Smooth muscle cell (in vitro differentiated cells): ENCODE data around the gene SUGCT. TPM values are rescaled to one million over a fixed set of nuclear protein-coding genes. Genes with fewer than 3 reads are reported as not detected.

Source experiments
- DNase-seq: peaks from one replicate; lab custom pipeline; 2025; ENCODE audit not compliant: unreplicated experiment; lab: John Stamatoyannopoulos, UW
- H2AFZ ChIP-seq: fragments of 200-600 bp; sonication (generic); 2 replicates; pipeline ENCODE4 v1.6.0; 2016; ENCODE audit warnings: antibody characterized with exemption, low read depth, mild to moderate bottlenecking
- H3F3A ChIP-seq: fragments of 200-600 bp; sonication (generic); 2 replicates; pipeline ENCODE4 v1.6.0; 2017; ENCODE audit warnings: antibody characterized with exemption, low read depth
- H3K27ac ChIP-seq: fragments of 200-600 bp; sonication (generic); 2 replicates; pipeline ENCODE4 v1.5.1; 2016; ENCODE audit warnings: low read depth, mild to moderate bottlenecking
- H3K27me3 ChIP-seq: fragments of 200-600 bp; sonication (generic); 2 replicates; pipeline ENCODE4 v1.6.1; 2016; ENCODE audit warnings: low read depth, mild to moderate bottlenecking
- H3K36me3 ChIP-seq: fragments of 200-600 bp; sonication (generic); 2 replicates; pipeline ENCODE4 v1.5.1; 2016; ENCODE audit warnings: low read depth
- H3K4me1 ChIP-seq: fragments of 200-600 bp; sonication (generic); 2 replicates; pipeline ENCODE4 v1.5.1; 2016; ENCODE audit warnings: low read depth
- H3K4me2 ChIP-seq: fragments of 200-600 bp; sonication (generic); 2 replicates; pipeline ENCODE4 v1.6.0; 2016; ENCODE audit warnings: mild to moderate bottlenecking
- H3K4me3 ChIP-seq: fragments of 200-600 bp; sonication (generic); 2 replicates; pipeline ENCODE4 v1.5.1; 2016; ENCODE audit warnings: mild to moderate bottlenecking
- H3K79me2 ChIP-seq: fragments of 200-600 bp; sonication (generic); 2 replicates; pipeline ENCODE4 v1.6.0; 2016; ENCODE audit warnings: low read depth, mild to moderate bottlenecking
- H3K9ac ChIP-seq: fragments of 200-600 bp; sonication (generic); 2 replicates; pipeline ENCODE4 v1.6.0; 2016; ENCODE audit warnings: low read depth
- H3K9me3 ChIP-seq: fragments of 200-600 bp; sonication (generic); replicated peaks from 2 replicates; pipeline ENCODE4 v1.5.1; 2016; ENCODE audit warnings: low read depth
- H4K20me1 ChIP-seq: fragments of 200-600 bp; sonication (generic); 2 replicates; pipeline ENCODE4 v1.6.0; 2016; ENCODE audit warnings: low read depth
- WGBS: methylation state at CpG from one replicate; pipeline ENCODE4 v1.1.7; 2016; ENCODE audit warnings: low lambda C conversion rate; 5-methylcytosine and 5-hydroxymethylcytosine counted together
- polyA plus RNA-seq: library from polyadenylated mRNA; unstranded; fragments of >200 nt; fragmentation: Nextera tagmentation; extraction: Ambion mirVana; gene quantifications from 2 replicates; pipeline ENCODE4 v1.2.1, GENCODE V29; 2016
- total RNA-seq: library from RNA; depleted of rRNA; stranded (reverse); fragments of >200 nt; gene quantifications from 2 replicates; pipeline ENCODE4 v1.2.3, GENCODE V29; 2014
- TF ChIP-seq, protein P1 (sequence below): fragments of 200-600 bp; sonication (generic); IDR thresholded peaks from 2 replicates; pipeline ENCODE4 v1.5.1; 2017; ENCODE audit warnings: borderline replicate concordance, mild to moderate bottlenecking, antibody characterized with exemption; ENCODE audit not compliant: insufficient read depth, poor library complexity, severe bottlenecking

Gene SUGCT
- total and polyA plus RNA-seq, 2 experiments from 2014 or later: 16.9 to 65.8 TPM

DNA sequence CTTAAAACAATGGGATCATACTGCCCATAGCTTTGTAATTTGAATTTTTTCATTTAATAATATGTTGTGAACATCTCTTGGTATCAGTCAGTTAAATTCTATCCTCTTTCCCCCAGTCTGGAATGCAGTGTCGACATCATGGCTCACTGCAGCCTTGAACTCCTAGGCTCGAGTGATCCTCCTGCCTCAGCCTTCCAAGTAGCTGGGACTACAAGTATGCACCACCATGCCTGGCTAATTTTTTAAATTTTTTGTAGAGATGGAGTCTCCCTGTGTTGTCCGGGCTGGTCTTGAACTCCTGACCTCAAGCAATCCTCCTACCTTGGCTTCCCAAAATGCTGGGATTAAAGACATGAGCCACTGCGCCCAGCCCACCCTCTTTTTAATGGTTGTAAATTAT, 35.0 kb upstream of the SUGCT start:
- H3K9me3 ChIP-seq: no peaks in the 10 kb centered on the region
- no peak overlapping the region for H3K27ac ChIP-seq
- 97% methylated on average over 4 of the region's 4 CpGs for WGBS
- no peak overlapping the region for H2AFZ ChIP-seq
- H3K4me2 ChIP-seq: no peak overlapping the region
- peaks cover 11% of the 10 kb centered on the region for H3K36me3 ChIP-seq
- H3K27me3 ChIP-seq: no peaks in the 10 kb centered on the region
- no peak for DNase-seq
- peaks cover 51% of the 10 kb centered on the region for H4K20me1 ChIP-seq
- no peaks in the 10 kb centered on the region for H3K79me2 ChIP-seq
- no peak overlapping the region for H3K9ac ChIP-seq
- no peaks in the 10 kb centered on the region for H3K4me1 ChIP-seq
- no peaks in the 10 kb centered on the region for H3F3A ChIP-seq
- TF ChIP-seq, protein P1, sequence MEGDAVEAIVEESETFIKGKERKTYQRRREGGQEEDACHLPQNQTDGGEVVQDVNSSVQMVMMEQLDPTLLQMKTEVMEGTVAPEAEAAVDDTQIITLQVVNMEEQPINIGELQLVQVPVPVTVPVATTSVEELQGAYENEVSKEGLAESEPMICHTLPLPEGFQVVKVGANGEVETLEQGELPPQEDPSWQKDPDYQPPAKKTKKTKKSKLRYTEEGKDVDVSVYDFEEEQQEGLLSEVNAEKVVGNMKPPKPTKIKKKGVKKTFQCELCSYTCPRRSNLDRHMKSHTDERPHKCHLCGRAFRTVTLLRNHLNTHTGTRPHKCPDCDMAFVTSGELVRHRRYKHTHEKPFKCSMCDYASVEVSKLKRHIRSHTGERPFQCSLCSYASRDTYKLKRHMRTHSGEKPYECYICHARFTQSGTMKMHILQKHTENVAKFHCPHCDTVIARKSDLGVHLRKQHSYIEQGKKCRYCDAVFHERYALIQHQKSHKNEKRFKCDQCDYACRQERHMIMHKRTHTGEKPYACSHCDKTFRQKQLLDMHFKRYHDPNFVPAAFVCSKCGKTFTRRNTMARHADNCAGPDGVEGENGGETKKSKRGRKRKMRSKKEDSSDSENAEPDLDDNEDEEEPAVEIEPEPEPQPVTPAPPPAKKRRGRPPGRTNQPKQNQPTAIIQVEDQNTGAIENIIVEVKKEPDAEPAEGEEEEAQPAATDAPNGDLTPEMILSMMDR: no peak
- H3K4me3 ChIP-seq: no peak overlapping the region

DNA sequence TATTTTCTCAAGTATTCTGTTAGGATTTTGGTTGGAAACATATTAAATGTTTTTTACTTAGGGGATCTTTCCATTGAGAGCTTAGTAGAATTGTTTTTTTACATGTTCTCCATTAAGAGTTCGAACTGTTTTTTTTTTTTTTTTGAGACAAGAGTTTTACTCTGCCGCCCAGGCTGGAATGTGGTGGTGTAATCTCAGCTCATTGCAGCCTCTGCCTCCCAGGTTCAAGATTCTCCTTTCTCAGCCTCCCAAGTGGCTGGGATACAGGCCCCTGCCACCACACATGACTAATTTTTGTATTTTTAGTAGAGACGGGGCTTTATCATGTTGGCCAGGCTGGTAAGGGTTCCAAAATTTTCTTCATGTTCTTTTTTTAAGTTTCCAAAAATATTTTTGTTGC, 33.6 kb upstream of the SUGCT start:
- Histone ChIP-seq H3K4me3 (no peak overlapping the region), H3K4me1 (no peaks in the 10 kb centered on the region), H3F3A (no peaks in the 10 kb centered on the region), H3K36me3 (peaks cover 3% of the 10 kb centered on the region), H3K79me2 (no peaks in the 10 kb centered on the region), H3K4me2 (no peak overlapping the region), H3K9me3 (no peaks in the 10 kb centered on the region), H3K27ac (no peak overlapping the region), H2AFZ (no peak overlapping the region), H4K20me1 (peaks cover 39% of the 10 kb centered on the region), H3K9ac (no peak overlapping the region), H3K27me3 (no peaks in the 10 kb centered on the region)
- TF ChIP-seq, protein P1: no peak
- 88% methylated on average over 3 of the region's 3 CpGs for WGBS
- no peak for DNase-seq

DNA sequence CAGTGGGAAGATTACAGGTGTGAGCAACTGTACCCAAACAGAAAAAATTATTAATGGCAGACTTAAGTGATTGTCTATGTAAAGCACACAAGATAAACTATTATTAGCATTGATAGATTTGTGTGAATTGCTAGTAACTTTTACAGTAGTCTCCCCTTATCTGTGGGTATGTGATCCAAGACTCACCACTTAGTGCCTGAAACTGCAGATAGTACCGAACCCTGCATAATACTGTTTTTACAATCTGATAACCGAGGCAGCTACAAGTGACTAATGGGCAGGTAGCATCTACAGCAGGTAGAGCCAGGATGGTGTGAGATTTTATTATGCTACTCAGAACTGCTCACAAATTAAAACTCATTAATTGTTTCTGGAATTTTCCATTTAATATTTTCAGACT, 31.9 kb upstream of the SUGCT start:
- DNase-seq: no peak
- Histone ChIP-seq H3K4me2 (no peak overlapping the region), H3K27me3 (no peaks in the 10 kb centered on the region), H3K36me3 (no peaks in the 10 kb centered on the region), H4K20me1 (peaks cover 22% of the 10 kb centered on the region), H3K27ac (no peak overlapping the region), H2AFZ (no peak overlapping the region), H3K4me3 (no peak overlapping the region), H3K9me3 (no peaks in the 10 kb centered on the region), H3K4me1 (no peaks in the 10 kb centered on the region), H3K79me2 (no peaks in the 10 kb centered on the region), H3F3A (no peaks in the 10 kb centered on the region), H3K9ac (no peak overlapping the region)
- 92% methylated on average over 2 of the region's 2 CpGs for WGBS
- TF ChIP-seq, protein P1: no peak

DNA sequence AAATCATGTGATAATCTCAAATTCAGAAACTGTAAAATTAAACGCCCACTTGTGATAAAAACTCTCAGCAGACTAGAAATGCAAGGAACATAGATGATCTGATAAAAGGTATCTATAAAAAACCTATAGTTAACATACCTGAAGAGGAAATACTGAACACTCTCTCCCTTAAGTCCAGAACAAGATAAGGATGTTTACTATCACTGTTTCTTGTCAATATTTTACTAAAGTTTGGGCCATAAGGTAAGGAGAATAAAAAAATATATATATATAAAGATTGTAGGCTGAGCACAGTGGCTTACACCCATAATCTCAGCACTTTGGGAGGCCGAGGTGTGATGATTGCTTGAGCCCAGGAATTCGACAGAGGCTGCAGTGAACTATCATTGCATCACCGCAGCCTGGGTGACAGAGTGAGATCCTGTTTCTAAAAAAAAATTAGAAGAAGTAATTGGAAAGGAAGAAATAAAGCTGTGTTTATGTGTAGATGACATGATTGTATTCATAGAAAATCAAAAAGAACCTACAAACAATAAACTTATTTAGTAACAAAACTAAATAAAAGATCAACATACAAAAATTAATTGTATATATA, 28.8 kb upstream of the SUGCT start:
- TF ChIP-seq, protein P1: no peak
- Histone ChIP-seq H3F3A (no peaks in the 10 kb centered on the region), H3K9ac (no peak overlapping the region), H3K27ac (no peak overlapping the region), H2AFZ (no peak overlapping the region), H3K4me1 (no peaks in the 10 kb centered on the region), H3K9me3 (no peaks in the 10 kb centered on the region), H4K20me1 (peaks cover 13% of the 10 kb centered on the region), H3K36me3 (no peaks in the 10 kb centered on the region), H3K4me2 (no peak overlapping the region), H3K4me3 (no peak overlapping the region), H3K79me2 (no peaks in the 10 kb centered on the region), H3K27me3 (no peaks in the 10 kb centered on the region)
- 67% methylated on average over 4 of the region's 4 CpGs for WGBS
- no peak for DNase-seq
